Panc1 (cell line): ENCODE measurements around the gene ARFGEF3.

ENCODE experiments used
- POLR2AphosphoS5 ChIP-seq: IDR thresholded peaks from 2 replicates; pipeline ENCODE4 v1.6.1; 2012; ENCODE audit warnings: mild to moderate bottlenecking, low read depth, low read length, moderate library complexity
- SIN3A ChIP-seq: IDR thresholded peaks from 2 replicates; pipeline ENCODE4 v1.6.1; 2012; ENCODE audit warnings: low read depth, mild to moderate bottlenecking, low read length, moderate library complexity, borderline replicate concordance; ENCODE audit not compliant: insufficient read depth
- TCF7L2 ChIP-seq: IDR thresholded peaks from 2 replicates; pipeline ENCODE4 v1.6.1; 2011; ENCODE audit warnings: mild to moderate bottlenecking, low read depth, low read length, inconsistent platforms
- TF ChIP-seq, protein P1 (sequence below): fragments of 450-650 bp; IDR thresholded peaks from 2 replicates; pipeline ENCODE4 v1.5.1; 2017; ENCODE audit warnings: mild to moderate bottlenecking

DNA sequence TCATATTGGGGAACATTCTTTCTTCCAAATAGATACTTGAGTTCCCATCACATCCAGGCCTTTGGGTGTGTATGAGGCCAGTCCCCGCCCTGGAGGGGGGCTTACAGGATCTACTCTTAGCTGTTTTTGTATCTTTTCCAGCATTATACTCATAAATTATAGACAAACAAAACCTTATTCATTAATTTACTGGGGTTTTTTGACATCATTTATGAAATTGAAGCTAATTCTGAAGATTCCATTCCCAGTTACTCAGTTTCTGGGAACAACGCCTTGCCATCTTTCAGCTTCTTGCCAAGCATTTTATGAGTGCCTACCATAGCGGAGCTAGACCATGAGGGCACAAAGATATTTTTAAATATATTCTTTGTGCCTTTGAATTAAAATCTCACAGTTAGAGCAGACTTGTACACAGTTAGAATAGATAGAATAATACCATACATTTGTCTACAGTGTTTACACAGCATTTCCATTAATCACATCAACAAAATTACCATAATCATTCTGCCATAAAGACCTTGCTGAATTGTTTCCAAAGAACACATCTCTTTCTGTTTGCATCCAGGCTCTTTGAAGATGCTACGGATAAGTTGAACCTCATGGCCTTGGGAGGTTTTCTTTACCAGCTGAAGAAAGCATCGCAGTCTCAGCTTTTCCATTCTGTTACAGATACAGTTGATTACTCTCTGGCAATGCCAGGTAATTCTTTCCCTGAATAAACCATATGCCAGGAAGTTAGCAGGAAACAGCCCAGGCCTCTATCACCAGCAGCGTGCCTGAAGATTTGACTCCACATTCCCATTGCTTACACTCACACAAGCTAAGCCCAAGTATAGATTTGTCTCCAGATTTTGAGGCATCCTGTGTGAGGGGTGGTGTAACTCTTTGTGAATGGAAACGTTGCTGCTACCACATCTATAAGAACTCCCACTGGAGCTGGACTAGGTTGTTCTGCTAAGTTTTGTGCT lies 132.0 kb downstream of the ARFGEF3 start:
- TF ChIP-seq, protein P1, sequence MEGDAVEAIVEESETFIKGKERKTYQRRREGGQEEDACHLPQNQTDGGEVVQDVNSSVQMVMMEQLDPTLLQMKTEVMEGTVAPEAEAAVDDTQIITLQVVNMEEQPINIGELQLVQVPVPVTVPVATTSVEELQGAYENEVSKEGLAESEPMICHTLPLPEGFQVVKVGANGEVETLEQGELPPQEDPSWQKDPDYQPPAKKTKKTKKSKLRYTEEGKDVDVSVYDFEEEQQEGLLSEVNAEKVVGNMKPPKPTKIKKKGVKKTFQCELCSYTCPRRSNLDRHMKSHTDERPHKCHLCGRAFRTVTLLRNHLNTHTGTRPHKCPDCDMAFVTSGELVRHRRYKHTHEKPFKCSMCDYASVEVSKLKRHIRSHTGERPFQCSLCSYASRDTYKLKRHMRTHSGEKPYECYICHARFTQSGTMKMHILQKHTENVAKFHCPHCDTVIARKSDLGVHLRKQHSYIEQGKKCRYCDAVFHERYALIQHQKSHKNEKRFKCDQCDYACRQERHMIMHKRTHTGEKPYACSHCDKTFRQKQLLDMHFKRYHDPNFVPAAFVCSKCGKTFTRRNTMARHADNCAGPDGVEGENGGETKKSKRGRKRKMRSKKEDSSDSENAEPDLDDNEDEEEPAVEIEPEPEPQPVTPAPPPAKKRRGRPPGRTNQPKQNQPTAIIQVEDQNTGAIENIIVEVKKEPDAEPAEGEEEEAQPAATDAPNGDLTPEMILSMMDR = no peak
- TF ChIP-seq SIN3A (no peak), POLR2AphosphoS5 (no peak), TCF7L2 (no peak)
